Epithelial cell of prostate (primary cell): ENCODE measurements around the gene SLCO4A1.

Experiments
- DNase-seq: peaks from one replicate; pipeline ENCODE4 v3.0.0-alpha.2; 2011; ENCODE audit warnings: low read depth, low spot score
- H3K27ac ChIP-seq: fragments of 450-650 bp; 2 replicates; pipeline ENCODE4 v1.5.1; 2017; ENCODE audit warnings: mild to moderate bottlenecking

The SLCO4A1 gene

GRCh38 chr20:62647521-62648317, 5.4 kb downstream of the SLCO4A1 start:
- no peak for DNase-seq
- H3K27ac ChIP-seq, result no peak overlapping the region

GRCh38 chr20:62648318-62648995, 6.2 kb downstream of the SLCO4A1 start:
- DNase-seq, result no peak
- no peak overlapping the region for H3K27ac ChIP-seq

GRCh38 chr20:62649140-62649539, 6.8 kb downstream of the SLCO4A1 start:
- H3K27ac ChIP-seq, result no peak overlapping the region
- DNase-seq, result no peak

GRCh38 chr20:62650551-62651284, 8.4 kb downstream of the SLCO4A1 start:
- DNase-seq, result no peak
- no peak overlapping the region for H3K27ac ChIP-seq

- no peak for DNase-seq
- peak overlapping the region; percentile 86 for H3K27ac ChIP-seq
Observed at GRCh38 chr20:62651285-62652021, 9.2 kb downstream of the SLCO4A1 start.

GRCh38 chr20:62652041-62652893, 10.0 kb downstream of the SLCO4A1 start:
- DNase-seq, result peak; percentile 87
- peak overlapping the region; percentile 86 for H3K27ac ChIP-seq

GRCh38 chr20:62652894-62653305, 10.6 kb downstream of the SLCO4A1 start:
- DNase-seq, result no peak
- H3K27ac ChIP-seq, result peak overlapping the region; percentile 86

GRCh38 chr20:62653373-62653772, 11.1 kb downstream of the SLCO4A1 start:
- no peak for DNase-seq
- no peak overlapping the region for H3K27ac ChIP-seq

GRCh38 chr20:62653951-62654685, 11.8 kb downstream of the SLCO4A1 start:
- no peak overlapping the region for H3K27ac ChIP-seq
- no peak for DNase-seq

- no peak overlapping the region for H3K27ac ChIP-seq
- DNase-seq, result no peak
Observed at GRCh38 chr20:62655282-62656196, 13.2 kb downstream of the SLCO4A1 start.

- H3K27ac ChIP-seq, result no peak overlapping the region
- DNase-seq, result no peak
Observed at GRCh38 chr20:62656197-62656918, 14.1 kb downstream of the SLCO4A1 start.

GRCh38 chr20:62656919-62657588, 14.8 kb downstream of the SLCO4A1 start:
- no peak for DNase-seq
- H3K27ac ChIP-seq, result no peak overlapping the region

- no peak for DNase-seq
- no peak overlapping the region for H3K27ac ChIP-seq
Observed at GRCh38 chr20:62657589-62657942, 15.3 kb downstream of the SLCO4A1 start.

- DNase-seq, result no peak
- H3K27ac ChIP-seq, result no peak overlapping the region
Observed at GRCh38 chr20:62657956-62658355, 15.7 kb downstream of the SLCO4A1 start.

- H3K27ac ChIP-seq, result no peak overlapping the region
- no peak for DNase-seq
Observed at GRCh38 chr20:62658593-62659178, 16.4 kb downstream of the SLCO4A1 start.

GRCh38 chr20:62659488-62660239, 17.4 kb downstream of the SLCO4A1 start:
- no peak for DNase-seq
- H3K27ac ChIP-seq, result no peak overlapping the region
